Measurements from ENCODE around the gene ZNF831.
A peak's percentile ranks its signal among the peaks of the same experiment; 100 is the strongest.

ZNF831 gene

DNA sequence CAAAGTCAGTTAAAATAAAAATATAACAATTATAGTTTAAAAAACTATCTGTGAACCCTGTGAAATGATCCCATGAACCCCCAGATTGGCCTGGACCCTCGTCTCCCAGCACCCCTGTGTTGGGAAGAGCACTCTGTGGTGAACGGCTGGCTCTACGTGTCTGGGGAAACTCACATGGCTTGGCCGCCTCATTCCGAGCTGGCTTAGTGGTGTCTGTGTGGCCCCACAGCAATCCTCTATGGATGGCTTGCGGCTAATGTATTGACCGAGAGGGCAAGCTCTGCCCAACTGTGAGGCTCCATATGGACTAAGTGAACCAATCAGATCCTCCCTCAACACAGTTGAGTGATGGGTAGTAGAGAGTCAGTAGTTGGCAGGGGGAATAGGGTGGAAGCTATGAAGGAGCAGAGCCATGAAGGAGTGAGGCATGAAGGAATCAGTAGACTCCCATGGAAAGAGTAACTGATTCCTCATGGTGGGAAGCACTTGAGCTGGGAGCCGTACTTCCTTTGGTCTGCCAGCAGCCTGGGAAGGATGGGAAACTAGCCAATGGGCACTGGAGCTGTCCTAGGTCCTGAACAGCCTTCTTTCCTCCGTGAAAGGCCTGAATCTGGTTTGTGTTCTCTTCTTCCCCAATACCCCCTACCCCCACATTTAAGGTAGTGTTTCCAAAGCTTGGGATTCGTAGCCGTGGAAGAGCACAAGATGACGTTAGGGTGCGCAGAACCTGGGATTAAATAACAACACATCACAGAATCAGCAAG is 21.6 kb upstream of the ZNF831 start:
- no peak for DNase-seq (ENCODE audit: low read depth in 2 of 2)

DNA sequence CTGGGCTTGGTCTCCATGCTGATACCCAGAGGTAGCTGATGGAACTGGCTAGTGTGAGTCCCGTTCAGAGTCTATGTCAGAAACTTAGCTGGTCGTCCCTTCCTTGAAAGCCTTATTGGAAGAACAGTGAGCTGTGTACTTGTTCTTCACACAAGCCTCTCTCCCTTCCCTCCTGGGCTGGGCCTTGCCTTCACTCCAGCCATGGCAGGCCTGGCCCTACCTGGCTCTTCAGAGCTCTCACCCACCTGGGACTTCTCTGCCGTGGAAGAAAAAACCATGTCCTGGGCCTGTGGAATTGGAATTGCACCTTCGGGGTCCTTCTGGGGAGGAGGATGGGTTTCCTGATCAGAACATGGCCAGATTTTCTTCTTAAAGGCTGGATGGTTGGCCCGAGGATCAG is 20.3 kb upstream of the ZNF831 start:
- no peak for DNase-seq (ENCODE audit: low read depth in 2 of 2)

DNA sequence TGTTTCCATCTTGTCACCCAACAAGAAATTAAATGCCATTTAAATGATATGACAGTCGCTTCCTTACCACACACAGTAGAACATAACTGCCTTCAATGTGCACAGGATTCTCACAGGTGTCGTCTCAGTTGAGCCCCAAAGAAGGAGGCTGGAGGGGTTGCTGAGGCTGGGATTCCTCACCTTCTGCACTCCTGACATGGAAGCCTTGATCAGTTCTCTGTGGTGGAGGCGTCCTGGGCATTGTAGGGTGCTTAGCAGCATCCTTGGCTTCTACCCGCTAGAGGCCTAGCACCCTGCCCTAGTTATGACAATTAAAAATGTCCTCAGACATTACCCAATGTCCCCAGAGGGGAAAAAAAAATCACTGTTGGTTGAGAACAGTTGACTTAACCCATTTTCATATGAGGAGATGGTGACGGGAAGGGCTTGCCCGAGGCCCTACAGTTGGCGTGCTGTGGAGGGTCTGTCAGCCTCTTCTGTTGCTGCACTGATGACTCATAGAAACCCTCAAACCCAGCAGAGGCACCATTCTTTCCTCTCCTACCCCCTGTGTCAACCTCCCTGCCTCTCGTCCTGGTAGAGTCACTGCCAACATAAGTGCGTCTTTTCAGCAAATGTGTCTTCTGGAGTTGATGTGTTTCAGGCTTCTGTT is 19.3 kb upstream of the ZNF831 start:
- DNase-seq (ENCODE audit: low read depth in 2 of 2) = peak in 1 of 2 donors; percentile 52

DNA sequence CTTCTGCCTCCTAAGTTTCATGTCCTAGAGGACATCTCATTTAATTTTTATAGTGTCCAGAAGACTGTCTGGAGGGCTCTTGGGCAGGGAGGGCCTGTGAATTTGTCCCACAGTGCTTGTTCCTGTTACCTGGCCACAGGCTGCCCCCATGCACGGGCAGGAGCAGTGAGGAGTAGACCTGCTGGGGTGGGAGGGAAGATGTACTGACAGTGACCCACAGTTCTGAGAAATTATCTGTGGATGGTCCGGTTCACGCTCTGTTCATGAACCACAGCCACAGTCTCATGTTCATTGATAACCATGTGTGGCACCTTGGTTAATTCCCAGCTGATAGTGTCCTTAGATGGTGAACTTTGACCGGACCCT is 18.8 kb upstream of the ZNF831 start:
- DNase-seq (ENCODE audit: low read depth in 2 of 2) = no peak

DNA sequence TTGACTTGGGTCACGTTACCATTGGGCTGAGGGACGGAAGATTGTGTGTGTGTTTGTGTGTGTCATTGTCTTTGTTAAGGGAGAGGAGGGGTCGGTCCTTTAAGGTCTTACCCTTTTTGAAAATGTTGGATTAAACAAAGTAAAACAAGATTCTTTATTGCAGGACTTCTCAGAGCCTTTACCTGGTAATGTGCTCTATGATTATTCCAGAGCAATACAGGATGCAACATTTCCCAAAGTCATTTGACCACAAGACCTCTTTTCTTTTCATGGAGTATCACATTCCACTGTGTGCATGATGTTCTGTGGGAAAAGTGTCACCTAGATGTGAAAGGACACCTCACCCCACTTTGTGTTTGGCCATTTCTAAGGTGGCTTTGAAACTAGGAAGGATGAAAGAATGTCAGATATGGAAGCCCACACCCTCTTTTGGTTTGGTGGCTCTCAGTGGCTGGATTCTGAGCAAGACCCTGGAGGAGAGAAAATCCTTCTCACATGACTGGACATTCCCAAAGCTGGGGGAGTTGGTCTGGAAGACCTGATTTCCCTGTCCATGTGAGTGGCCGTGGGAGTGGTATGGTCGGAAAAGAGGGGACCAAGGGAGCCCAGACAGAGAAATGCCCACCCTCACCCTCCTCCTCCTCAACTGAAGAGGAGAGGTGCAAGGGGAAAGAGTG is 18.2 kb upstream of the ZNF831 start:
- no peak for DNase-seq (ENCODE audit: low read depth in 2 of 2)

DNA sequence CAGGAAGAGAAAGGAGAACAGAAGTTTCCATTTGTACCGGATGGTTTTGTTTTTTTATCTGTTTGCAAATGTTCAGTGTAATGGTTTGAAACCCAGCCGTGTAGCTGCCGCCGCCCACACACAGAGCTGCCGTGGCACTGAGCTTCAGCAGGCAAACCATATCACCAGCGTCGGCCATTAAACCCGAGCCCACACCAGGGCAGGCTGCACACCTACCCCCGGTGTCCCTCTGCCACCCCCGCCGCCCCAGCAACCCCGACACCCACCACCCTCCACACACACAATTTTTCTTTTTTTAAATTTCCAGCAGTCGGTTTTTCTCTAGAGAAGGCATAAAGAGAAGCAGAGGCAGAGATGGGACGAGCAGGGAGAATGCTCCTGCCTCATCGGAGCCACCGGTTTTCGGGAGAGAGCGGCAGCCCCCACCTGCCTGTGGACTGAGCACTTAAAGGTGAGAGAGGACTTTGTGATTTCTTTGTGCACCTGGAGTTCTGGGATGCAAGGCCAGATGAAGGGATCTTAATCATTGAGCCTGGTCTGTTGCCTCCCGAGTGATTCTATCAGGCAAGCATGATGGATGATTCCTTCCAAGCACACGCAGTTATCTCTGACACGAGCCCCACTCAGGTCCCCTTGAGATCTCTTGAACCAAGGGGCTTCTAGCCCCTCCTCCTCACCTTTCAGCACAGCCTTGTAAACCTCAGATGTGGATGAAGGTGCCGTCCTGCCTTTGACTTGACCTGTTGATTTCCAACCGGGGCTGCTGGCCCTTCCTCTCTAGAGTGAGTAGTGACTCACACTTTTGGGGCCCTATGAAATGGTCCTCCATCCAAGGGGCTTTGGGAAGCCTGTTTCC is 17.5 kb upstream of the ZNF831 start:
- DNase-seq (ENCODE audit: low read depth in 2 of 2) = peak; percentile 65

DNA sequence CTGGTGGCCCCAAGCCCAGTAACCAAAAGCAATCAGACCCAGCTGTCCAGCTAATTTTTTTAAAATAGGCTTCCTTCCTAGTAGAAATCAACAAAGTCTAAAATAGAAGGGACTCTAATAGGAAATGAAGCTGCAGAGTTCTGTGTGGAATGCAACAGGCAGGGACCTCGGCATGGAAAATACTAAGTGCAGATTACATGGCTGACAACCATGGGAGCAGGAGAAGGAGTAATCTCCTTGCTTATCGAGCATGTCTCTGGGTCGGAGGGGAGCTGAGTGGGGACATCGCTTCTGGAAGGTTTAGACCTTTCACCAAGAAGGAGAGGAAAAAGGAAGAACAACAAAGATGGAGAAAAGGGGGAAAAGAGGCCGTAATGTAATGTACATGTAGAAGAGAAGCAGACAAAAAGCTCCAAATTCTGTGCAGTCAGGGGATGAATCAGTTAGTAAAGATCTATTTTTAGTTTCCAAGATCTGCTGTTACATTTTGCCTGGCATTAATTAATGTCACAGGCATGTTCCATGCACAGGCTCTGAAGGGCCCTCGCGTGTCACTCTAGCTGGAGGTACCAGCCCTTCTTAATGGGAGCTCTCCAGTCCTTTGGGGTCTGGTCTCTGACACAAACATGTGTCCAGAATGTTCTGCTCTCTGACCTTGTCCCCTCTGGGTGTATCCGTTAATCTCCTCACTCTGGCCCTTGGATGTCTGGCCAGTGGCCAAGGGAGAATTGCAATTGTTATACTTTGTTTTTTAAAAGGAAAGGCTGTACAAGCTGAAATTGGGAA is 16.6 kb upstream of the ZNF831 start:
- DNase-seq (ENCODE audit: low read depth in 2 of 2) = no peak

DNA sequence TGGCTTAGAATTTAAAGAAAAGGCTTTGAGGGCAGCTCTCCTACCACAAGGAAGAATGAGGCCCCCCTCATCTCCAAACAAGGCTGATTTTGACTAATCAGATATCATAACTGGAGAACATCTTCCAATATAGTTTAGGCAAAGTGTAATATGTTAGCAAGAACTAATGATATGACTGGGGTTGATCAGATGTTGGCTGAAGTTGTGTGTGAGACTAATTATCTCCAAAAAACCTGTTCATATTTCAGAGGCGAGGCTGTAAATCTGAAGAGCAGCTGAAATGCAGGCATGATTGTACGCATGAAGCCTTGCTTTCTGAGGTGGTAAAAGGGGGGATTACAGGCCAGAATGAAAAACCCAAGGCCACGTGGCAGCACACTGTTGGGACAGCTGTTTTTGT is 16.0 kb upstream of the ZNF831 start:
- no peak for DNase-seq (ENCODE audit: low read depth in 2 of 2)

DNA sequence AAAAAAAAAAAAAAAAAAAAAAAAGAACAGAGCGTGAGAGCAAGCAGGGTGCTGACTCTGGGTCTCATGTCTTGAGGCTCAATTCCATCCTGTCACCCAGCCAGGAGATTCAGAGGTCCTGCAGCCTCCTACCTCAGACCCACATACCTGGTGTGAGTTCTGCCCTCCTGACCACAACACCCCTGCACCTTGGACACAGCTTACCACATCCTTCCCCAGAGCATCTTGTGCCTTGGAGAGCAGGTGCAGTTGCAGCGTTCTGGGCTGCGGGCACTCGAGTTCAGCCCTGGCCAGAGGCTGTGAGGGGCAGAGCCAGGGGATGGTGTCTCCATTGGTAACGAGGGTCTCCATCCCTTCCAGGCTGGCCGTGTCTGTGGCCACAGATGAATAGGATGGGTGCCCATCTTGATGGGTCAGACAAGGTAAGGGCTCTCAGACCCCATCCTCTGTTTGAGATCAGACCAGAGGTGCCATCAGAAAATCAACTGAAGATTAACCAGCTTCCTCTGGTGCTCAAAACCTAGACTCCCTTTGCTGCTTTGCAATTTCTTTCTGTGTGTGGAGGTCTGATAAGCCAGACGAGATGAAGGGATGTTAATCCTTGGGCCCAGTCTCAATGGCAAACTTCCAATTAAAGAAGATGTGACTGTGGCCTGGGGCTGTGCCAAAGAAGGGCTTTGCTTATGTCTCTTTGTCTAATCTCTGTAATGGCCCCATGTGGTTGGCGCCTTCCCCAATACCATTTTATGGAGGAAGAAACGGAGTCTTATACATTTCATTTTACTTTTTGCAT is 14.7 kb upstream of the ZNF831 start:
- no peak for DNase-seq (ENCODE audit: low read depth in 2 of 2)

DNA sequence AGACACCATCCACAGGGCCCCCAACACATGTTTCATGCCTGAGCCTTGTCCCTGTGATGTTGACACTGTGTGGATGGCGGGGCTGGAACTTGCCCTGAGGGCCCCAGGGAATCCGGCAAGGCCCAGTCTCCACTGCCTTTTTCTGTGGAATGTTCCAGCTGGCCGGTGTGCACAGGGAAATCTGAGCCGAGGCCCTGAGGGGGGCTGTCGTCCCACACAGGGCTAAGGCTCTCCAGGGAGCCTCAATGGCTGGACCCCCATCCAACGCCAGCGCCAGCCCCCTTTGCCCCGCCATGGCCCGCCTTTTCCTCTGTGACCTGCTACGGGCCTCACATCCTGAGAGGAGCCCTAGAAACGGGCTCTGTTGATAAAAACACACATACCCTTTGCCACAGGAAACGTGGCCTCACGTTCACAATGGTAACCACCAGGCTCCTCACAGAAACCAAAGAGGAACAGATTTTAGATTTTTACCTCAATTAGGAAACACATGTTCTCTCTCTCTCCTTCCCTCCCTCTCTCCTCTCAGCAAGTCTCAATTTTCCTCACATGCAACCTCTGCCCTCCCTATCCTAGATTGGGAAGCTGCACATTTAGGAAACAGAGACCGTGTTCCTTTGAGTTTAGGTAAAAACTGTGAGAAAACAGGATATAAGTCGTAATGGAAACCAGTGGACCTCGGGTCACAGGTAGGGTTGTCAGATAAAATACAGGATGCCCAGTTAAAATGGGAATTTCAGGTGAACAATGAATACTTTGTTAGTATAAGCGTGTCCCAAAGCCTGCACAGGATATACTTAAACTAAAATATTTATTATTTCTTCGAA is 13.7 kb upstream of the ZNF831 start:
- peak; percentile 43 to 46 for DNase-seq (ENCODE audit: low read depth in 2 of 2)

DNA sequence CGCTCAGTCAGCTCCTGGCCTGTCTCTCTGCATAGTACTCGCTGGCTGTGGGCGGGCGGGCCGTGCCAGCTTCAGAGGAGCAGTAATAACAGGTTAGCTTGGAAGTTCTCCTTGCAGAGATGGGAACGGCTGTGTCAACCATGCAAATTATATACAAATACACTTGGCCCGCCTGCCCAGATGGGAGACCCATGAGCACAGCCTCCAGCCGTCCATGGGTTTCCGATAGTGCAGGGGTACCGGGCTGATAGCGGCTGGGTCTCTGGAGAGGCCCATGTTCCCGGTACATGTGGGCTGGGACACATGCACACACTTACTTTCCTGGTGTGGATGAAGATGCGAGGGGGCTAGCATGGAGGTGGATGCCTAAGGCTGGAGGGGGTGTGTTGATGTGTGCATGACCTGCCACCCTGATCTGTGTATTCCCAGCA is 12.8 kb upstream of the ZNF831 start:
- DNase-seq (ENCODE audit: low read depth in 2 of 2) = no peak

DNA sequence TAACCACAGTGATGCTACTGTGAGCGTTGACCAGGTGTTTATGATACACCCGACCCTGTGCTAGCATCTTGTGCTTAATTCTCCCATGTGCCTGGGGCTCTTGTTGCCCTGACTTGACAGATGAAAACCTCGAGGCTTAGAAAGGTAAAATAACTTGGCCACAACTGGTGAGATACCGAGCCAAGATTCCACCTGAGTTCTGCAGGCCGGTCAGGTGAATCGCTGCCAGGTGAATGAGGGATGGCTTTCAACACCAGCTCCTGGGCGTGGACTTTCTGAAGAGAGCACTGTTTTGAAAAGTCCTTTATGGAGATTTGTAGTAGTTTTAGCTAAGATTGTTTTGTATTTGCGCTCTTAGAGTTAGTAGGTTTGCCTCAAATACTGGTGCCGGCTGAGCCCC is 12.2 kb upstream of the ZNF831 start:
- DNase-seq (ENCODE audit: low read depth in 2 of 2) = no peak

DNA sequence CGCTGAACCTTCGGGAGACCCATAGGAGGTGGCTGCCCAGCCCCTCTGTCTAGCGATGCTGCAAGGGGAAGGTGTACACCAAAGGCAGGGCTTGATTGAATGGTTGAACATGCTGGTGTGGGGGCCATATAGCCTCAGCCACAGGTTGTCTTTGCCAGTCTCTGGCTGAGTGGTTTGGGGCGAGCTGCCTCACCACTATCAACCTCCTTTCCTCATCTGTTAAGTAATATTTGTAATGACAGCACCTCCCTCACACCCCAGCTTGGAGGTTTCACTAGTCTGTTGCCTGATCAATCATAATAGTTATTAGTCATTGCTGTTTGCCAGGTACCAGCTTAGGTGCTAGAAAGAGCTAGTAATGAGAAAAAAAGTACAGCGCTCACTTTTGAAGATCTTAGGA is 11.8 kb upstream of the ZNF831 start:
- DNase-seq (ENCODE audit: low read depth in 2 of 2) = no peak

DNA sequence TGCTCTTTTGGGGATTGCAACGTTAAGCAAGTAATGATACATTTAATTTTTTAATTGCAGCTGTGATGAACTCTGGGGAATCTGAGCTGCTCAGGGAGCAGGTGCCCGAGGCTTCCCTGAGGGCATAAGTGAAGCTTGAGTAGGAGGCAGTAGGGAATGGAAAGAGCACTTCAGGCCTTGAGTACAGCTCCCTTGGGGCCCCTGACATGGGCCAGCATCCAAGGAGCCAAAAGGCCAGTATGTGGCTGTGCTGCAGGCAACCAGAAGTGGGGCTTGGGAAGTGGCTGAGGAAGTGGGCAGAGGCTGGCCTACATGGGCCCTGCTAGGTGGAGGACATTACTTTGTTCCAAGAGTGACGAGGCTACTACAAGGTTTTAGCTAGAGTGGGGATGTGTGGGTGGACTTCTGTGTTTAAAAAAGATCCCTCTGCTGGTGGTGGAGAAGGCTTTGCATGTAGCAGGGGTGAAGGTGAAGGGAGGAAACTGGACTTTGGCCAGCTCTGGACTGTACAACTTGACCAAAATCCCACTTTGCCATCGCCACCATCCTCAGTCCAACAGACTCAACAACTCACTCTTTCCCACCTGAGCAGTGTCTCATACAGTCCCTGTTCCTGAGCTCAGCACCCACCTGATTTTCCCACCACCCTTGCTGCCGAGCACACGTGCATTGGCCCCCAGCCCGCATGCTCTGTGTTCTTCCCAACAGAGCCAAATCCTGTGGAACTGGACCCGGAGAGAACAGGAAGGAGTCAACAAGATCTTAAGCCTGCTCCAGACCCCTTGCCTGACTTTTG is 10.9 kb upstream of the ZNF831 start:
- no peak for DNase-seq (ENCODE audit: low read depth in 2 of 2)

DNA sequence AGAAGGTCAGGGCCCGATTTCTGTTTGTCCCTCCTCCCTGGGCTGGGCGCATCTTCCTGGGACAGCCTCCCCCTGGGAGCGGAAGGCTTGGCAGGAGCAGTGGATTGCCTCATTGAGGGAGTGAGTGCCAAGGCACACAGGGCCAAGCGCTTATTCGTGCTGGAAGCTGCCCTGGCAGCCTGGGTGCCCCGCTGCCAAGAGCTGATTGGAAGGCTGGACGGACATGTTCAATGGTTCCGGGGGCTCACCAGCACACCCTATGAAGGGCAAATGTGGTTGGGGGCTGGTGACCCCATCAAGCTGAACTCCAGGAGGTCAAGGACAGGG is 10.3 kb upstream of the ZNF831 start:
- DNase-seq (ENCODE audit: low read depth in 2 of 2) = no peak

DNA sequence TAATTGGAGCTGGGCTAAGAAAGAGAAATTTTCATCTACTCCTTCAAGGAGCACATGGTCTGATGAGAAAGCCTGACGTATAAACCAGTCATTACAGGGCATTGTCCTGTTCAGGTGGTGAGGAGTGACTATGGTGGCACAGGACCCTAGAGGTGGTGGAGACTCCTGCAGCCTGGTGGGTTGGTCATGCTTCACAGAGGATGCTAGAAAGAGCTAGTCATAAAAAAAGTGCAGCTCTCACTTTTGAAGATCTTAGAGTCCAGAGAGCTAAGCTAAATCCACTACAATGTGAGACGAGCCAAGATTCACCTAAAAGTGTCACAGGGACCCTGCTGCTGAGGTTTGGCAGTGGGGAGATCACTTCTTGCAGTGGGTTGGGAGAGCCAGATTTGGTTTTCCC is 9.8 kb upstream of the ZNF831 start:
- no peak for DNase-seq (ENCODE audit: low read depth in 2 of 2)

DNA sequence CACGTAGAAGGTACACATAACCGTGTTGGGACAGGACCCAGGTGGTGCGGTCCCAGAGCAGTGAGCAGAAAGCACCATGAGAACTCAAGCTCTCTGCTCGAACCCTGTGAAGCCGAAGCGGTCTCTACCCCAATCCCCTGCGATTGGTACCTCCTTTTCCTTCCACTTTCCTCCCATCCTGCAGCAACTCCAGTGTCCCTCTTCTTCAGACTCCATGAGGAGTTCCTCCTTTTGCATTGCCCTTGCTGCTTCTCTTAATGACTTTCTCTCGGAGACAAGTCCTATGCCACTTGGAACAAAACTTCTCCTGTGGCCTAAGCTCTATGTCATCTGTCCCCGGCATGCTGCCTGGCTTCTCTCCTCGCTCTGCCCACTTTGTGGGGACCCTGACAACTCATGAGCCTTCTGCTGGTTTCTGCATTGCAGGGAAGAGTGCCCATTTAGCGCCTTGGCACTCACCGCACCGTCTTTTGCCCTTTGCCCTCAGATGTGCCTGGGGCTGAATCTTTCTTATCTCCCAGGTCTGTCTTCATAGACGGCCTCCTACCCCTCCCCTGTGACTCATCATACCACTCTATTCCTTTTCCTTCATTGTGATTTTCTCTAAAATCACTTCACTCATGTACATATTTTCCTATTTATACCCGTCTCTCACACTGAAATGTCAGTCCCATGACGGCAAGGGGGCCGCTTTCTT is 9.2 kb upstream of the ZNF831 start:
- DNase-seq (ENCODE audit: low read depth in 2 of 2) = no peak

DNA sequence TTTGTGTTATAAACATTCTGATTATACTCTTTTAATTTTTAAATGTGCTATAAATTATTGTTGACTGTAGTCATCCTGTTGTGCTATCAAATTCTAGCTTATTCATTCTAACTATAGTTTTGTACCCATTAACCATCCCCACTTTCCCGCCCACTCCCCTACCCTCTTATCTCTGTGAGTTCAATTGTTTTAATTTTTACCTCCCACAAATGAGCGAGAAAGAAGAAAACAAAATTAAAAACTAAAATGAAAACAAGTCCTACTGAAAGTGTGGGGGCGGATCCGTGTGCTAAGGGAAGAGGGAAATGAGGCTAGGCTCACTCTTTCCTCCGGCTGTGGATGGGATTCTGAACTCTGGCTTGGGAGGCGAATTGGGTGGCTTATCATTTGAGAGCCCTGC is 6.6 kb upstream of the ZNF831 start:
- no peak for DNase-seq (ENCODE audit: low read depth in 2 of 2)

Data from stimulated activated CD8-positive, alpha-beta memory T cell treated with anti-CD3 and anti-CD28 coated beads, Interleukin-2, amount 100 ng/mL, for 48 hours (primary cell).